CD4-positive, alpha-beta T cell treated with Interleukin-6 for 4 hours (primary cell): ENCODE measurements around the gene PCNX1.

Source experiments
- DNase-seq: peaks from one replicate; pipeline ENCODE4 v3.0.0-alpha.2; 2020; ENCODE audit warnings: mixed read lengths

The PCNX1 gene

DNA sequence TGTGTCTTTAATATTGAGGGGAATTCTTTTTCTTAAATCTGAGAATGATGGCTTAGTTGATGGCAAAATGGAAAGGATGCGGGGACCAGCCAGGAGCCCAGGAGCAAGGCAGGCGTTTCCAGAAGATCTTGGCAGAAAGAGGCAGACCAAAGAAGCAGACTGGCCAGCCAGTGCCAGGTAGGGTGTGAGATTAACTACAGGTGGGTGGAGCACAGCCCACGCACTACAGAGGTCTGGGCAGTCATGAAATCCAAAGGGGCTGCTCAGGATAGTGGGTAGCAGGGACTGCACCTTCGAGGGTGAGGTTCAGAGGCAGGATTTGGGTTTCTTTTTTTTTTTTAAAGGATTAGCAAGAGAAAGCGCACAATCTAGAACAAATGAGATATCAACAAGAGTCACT lies 17.7 kb upstream of the PCNX1 start:
- DNase-seq: no peak

DNA sequence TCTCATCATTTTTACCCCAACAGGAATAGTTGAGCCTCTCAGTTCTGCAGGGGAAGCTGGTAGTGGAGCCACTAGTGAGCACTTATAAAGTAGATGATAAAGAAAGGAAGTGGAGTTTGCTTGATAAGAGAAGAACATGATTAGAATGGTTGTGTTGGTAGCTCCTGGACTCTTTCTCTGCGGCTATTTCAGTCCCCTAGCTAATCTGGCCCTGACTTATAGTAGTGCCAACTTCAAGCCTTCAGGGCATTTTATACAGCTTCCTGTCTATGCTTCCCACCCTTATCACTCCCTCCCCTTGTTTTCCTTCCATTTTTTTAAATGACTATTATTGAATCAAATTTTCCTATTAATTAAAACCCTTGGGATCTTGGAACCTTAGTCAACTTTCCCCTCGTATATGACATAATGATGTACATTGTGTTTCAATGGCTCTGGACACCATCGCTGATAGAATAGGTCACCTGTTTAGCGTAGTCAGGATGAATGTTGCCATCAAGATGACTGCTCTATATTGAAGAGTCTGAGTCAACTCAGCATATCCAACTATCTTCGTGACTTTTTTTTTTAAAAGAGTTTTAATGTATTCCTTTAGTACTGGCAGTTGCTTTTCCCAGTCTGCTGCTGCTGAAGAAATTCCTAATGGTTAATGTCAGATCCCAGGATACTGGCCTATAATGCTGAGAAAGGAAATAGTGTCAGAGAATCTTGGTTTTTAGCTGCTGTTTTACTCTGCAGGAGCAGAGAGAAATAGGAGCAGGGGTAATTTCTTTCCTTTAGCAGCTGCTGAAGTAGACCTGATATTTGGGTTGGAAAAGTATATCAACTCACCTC lies 16.2 kb upstream of the PCNX1 start:
- no peak for DNase-seq

DNA sequence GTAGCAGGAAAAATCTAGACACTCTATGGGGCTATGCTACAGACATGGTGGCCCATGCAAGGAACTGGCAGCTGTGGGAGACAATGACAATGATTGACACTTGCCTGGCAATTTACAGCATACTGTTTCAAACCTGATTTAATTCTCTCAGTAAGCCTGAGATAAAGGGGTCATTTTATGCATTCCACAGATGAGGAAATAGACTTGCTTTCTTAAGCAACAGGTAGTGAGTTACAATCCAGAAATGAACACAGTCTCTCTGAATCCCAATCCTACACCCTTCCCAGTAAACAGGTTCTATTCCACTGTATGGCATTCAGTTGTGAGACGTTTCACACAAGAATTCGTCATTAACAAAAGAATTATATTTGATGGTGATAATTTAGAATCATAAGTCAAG lies 15.5 kb upstream of the PCNX1 start:
- no peak for DNase-seq

DNA sequence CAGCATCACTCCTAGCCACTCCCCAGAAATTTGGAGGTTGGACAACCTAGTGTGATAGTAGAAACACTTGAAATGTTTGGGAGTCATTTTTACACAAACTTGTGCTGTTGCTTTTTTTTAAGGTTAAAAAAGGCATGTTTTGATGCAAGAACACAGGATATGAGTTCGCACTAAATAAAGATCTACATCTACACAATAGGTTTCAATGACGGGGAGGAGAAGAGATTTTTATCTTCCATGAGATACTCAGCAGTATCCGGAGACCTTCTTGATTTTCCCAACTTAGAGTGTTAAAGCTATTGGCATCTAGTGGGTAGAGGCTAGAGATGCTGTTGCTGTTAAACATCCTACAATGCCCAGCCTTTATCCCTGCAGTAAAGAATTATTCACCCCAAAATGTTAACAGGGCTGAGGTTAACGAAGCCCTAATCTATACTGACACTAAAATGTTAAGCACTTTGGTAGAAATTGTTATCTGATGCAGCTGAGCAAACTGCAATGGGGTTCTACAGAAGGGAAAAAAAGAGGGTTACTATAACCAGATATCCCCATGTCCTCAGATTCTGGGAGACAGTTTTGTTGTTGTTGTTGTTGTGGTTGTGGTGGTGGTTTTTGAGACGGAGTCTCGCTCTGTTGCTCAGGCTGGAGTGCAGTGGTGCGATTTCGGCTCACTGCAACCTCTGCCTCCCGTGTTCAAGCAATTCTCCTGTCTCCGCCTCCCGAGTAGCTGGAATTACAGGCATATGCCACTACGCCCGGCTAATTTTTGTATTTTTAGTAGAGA lies 14.0 kb upstream of the PCNX1 start:
- DNase-seq: no peak

DNA sequence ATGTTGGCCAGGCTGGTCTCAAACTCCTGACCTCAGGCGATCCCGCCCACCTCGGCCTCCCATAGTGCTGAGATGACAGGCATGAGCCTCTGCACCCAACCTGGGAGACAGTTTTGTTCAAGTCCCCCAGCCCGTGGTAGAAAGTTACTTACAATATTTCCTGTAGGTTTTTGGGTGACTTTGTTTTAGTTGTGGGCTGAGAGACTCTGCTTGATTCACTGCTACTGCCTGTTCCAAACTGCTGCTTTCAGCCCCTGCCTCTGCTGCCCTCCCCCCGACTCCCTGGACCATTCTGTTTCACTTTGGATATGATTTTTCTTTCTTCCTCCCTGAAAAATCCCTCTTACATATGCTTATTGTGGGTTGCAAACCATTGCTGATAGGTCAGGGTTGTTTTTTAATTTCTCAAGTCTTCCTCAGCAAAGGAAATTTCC lies 13.4 kb upstream of the PCNX1 start:
- peak; percentile 32 for DNase-seq

DNA sequence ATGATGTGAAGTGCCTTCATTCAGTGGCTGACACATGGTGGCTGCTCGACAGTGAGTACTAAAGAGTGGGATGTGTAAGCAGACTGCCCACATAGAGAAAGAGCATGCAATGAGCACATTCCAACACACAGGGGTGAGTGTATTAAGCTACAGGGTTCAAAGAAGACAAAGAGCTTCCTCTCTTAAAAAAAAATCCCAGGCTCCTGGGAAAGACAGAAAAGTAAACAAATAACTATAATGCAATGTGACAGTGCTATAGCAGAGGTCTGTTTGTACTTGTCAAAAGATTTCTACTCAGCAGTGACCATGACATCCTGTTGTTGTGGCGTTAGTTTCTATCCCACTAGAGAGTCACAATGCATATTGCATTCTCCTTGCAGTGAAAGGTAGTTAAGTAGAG lies 12.4 kb upstream of the PCNX1 start:
- DNase-seq: no peak

DNA sequence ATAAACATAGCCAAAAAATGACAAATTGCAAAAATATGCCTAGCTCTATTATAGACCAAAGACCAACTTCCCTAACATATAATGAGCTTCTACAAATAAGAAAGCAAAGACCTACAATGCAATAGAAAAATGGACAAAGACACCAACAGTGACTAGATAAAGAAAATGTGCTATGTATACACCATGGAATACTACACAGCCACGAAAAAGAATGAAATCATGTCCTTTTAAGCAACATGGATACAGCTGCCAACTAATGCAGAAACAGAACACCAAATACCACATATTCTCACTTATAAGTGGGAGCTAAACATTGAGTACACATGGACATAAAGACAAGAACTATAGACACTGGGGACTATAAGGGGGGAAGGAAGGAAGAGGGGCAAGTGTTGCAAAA lies 10.9 kb upstream of the PCNX1 start:
- DNase-seq: no peak

DNA sequence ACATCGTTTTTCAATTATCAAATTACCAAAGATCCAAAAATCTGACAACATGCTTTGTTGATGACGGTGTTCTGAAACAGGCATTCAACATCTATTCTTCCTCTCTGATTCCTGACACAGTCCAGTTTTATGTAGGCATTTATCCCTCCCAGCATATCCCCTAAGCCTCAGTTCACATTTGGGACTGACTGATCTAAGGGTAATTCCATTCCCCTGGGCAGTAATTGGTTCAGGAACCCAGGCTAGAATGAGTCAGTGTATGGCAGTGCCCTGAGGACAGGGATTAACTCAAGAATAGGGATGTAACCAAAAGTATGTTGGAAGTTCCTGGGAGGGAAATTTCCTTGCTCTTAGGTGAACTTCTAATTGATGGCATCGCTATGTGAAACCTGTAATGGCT lies 10.3 kb upstream of the PCNX1 start:
- DNase-seq: no peak

DNA sequence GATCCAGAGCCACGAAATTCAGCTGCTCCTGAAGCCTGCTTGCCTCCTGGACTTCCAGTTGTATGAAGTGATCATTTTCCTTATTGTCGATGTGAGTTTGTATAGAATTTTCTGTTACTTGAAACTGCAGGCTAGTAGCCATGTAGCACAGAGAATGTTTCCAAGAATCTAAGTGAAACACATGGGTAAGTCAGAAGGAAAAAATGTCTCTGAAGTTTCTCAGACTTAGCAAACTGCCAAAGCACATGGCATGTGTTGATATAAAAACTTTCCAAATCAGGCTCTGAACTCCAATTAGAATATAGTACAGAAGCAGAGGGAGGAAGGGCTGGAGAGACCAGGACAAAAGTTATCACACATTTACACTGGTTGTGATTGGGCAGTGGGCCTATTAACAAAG lies 9.8 kb upstream of the PCNX1 start:
- no peak for DNase-seq

DNA sequence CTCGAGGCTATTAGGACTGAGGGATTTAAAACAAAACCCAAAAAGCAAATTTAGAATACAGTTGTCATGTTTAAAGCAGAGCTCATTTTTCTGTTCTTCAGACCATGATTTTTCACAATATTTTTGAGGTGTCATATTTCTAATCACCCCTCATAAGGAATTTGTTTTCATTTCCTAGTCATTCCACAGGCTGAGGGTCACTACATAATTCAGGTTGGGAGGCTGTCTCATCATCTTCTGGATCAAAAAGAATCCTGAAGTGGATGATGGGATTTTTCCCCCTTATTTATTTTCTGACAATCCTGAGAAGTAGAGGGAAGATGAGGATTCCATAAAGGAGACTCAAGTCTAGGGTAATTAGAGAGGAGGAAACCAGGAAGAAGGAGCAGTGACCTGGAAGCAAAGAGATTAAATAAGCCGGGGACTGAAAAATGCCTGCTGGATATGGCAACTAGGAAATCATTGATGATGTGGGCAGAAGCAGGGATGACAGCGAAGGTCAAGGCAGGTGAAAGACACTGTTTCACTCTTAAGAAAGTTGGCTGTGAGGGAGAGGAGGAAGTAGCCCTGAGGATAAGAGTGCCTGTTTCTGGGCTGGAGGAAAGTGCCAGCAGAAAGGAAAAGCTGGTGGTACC lies 9.0 kb upstream of the PCNX1 start:
- DNase-seq: no peak

DNA sequence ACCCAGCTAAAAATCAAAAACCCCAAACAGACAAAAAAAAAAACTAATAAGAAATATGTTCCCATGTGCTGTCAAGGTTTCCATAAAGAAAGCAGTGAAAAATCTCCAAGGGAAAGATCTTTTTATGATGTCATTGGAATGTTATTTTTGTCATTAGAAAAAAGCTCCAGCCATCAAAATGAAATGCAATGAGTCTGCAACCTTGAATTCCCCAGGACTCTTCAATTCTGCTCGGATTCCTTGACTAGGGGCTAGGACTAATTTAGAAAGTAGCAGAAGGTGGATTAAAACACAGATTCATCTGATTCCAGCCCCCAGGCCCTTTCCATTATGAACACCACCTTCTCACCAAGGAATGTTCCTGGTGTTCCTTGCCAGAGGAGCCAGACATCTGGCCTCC lies 6.0 kb upstream of the PCNX1 start:
- DNase-seq: no peak

DNA sequence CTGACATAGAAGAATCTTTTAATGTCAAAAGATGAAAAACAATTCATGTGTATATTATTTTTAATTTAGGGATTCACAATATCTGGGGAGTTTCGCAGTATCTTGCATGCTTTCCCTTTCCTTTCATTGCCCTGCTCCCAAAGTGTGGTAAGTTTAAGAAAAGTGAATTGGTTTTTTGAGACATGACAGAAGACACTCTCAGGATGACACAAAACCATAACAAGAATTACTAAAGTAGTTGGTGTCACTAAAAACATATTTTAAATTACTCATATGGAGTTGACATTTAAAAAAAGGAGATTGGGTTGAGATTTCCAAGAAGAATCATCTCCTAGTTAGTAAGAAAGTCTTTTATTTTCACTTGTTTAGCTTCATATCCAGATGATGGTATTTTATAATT lies 5.1 kb upstream of the PCNX1 start:
- DNase-seq: no peak

DNA sequence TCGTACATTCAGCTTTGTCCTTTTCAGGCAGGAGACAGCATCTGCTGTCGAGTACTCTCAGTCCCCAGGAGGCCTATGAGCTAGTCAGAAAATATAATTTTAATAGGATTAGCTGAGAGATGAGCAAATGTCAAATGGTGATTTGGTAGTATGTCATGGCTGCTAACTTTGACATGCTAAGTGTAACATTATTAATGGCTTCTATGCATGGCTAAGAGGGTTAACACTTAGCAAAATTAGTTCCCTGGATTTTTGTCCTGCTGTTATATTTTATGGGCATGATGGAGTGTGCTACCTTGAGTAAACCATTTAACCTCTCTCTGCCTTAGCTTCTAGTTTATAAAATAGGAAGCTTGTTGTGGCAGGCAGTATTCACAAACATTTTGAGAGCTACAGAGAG lies 2.9 kb upstream of the PCNX1 start:
- no peak for DNase-seq

DNA sequence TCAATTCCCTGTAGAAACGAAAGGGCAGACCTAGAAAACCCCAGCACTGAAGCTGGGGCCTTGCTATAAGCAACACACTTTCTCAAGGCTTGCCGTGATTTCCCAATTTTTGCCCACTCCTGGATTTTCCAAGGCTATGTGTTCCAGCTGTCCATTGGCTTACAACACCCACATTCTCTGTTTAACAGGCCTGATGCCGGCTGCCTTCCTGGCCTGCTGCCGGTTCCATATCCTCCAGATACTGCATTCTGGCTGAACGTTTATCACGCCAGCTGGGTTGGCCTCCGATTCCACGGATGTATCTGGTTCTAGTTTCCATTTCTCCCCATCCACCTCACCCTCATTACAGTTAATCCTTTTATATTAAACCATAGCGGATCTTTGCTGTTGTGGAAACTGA lies 2.0 kb upstream of the PCNX1 start:
- DNase-seq: no peak

DNA sequence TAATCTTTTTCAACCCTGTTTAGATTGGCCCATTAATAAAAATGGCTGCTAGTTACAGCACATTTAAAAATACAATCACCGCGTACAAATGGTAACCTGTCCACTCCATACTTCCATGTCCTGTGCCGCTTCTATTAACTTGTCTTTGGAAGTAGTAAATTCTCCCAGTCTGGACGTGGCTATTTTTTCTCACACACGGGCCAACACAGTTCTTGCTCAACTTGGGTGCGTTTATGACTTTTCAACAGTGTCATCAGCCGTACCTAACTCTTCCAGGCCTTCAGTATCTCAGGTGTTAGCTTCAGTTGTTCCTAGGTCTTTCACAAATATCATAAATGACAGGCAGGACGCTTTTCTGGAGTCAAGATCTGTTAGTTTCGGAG lies 475 bp upstream of the PCNX1 start:
- no peak for DNase-seq

DNA sequence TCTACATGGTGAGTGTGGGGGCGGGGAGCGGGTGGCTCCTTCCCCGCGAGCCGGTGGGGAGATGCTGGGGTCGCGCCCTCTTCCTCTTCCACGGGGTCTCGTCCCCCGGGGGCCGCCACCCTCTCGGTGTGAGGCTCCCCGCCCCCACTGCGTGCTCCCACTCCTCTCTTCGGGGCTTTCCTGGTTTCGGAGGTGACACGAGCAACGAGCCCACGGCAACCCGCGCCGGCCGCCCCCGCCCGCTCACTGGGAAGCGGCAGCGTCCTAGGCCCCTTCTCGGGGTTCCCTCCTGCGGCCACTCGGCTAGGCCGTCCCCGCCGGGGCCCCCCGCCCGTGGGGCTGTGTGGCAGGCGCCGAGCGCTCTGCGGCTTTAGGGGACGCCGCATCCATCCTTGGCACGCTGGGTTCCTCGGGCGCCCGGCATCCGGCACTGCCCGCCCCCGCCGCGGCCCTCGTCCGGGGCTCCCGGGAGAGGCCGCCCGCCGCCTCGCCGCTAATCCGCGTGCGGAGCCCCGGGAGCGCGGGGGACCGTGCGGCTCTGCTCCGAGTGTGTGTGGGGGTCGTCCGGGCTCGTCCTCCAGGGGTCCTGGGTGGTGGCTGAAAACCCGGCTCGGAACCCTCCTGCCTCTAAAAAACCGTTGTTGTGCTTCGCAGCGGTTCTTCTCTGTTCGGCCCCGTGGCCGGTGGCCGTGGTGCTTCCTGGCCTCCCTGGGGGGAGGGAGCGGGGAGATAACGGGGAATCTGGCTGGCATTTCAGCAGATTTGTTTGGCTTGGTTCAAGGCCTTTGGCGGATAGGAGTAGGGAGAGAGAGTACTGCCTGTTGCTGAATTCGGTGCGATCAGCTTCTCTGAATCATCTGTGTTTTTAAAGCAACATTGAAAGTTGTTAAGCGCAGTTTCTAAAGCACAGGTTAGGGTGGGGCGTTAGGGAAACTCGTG lies 1.0 kb downstream of the PCNX1 start:
- peak; percentile 71 for DNase-seq

DNA sequence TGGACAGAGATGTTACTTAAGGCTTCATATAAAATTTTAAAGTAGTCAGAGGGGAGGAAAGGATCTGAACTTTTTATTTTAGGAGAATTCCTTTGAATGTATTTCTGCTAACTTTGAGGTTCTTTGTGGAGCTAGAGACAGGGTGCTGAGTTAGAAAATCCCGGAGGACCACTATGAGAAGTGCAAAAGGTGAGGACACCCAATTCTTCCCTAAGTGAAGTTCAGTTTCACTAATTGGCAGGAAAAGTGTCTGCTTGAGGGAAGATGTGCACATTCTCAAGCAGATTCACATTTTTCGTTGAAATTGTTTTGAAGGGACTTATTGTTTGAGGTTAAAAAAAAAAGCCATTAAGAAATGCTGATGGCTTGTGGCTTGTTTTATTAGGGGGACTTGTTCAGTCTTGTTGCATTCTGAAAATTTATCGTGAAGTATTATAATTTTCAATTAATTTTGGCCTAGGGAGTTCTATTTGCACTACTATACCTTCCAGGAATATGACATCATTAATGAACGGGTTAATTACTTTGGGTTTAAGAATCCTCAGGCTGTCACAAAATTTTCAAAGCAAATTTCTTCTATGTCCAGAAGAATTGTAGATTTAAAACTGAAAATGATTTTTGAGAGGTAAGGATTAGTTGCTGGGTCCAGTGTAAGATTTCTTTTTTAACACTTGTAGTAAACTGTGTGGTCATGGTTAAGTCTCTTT lies 1.8 kb downstream of the PCNX1 start:
- DNase-seq: no peak

DNA sequence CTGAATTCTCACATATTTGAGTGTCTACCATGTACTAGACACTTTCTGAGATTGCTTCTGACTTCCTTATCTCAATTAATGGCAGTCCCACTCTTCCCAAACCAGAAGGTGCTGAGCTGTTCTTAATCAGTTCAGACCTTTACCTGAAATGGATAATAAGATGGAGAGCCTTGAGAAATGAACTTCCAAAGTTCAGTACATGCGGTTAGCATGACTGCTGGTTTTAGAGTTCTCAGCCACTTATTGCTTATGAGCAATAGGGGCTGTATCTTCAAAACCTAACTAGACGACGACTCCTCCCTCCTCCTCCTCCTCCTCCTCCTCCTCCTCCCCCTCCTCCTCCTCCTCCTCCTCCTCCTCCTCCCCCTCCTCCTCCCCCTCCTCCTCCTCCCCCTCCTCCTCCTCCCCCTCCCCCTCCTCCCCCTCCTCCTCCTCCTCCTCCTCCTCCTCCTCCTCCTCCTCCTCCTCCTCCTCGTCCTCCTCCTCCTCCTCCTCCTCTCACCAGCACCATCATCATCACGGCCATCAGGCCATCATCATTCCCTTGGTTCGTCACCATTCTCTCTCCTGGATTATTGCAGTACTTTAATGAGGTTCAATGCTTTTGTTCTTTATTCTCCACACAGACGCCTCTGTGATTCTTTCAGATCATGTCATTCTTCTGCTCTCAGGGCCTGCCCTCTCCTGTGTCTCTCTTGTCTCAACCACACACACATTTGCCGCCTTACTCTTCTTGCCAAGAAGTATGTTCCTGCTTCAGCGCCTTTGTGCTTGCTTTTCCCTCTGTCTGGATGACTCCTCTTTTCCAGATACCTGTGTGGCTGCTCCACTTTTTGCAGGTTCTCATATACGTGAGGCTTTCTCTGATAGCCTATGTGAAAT lies 2.7 kb downstream of the PCNX1 start:
- peak; percentile 32 for DNase-seq

DNA sequence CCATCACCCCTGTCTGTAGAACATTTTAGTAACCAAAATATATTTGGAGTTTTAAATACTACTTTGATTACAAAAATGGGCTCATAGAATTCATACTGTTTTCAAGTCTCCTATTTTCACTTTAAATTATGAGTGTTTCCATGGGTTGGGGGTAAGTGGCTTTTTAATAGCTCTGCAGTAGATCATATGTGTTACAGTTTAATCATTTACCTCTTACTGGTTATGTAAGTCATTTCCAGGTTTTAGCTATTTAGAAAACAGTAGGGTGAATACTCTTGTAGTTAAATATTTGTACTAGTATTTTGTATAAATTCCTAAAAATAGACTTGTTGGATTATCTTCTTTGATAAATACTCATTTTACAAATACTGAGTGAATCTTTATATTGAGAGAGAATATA lies 8.2 kb downstream of the PCNX1 start:
- DNase-seq: no peak

DNA sequence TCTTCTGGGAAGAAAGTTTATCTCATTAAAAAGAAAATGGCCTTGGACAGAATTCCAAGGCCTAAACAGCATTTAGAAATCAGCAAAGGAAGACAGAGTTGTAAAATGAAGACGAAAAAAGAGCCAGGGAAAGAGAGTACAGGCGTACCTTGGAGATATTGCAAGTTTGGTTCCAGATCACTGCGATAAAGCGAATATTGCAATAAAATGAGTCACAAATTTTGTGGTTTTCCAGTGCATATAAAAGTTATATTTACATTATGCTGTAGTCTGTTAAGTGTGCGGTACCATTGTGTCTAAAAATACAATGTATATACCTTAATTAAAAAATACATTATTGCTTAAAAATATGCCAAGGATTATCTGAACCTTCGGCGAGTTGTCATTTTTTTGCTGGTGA lies 9.0 kb downstream of the PCNX1 start:
- no peak for DNase-seq

DNA sequence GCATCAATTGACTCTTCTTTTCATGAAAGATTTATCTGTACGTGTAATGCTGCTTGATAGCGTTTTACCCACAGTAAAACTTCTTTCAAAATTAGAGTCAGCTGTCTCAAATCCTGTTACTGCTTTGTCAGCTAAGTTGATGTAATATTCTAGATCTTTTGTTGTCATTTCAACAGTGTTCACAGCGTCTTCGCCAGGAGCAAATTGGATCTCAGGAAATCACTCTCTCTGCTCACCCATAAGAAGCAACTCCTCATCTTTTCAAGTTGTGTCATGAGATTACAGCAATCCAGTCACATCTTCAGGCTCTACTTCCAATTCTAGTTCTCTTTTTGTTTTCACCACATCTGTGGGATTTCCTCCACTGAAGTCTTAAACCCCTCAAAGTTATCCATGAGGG lies 9.5 kb downstream of the PCNX1 start:
- DNase-seq: no peak
